K562 (cell line): ENCODE results near the gene CAMK1D. TPM values are rescaled to one million over a fixed set of nuclear protein-coding genes. Genes with fewer than 3 reads are reported as not detected.

Source experiments
- ATAC-seq: fragments of 200-7000 bp; cut with Tn5 transposase; 3 replicates; pipeline ENCODE4 v1.9.1; 2020; ENCODE audit warnings: moderate library complexity
- BruUV-seq: library from RNA; stranded (reverse); fragments of 400-500 nt; replicated peaks from 2 replicates; lab custom pipeline; 2021; lab: Mats Ljungman, UMichigan
- CTCF ChIA-PET: fragments of 300-600 bp; formaldehyde crosslinking; extraction: SDS; loops from one replicate; lab custom pipeline; 2021; ENCODE audit warnings: low intra/inter-chr PET ratio; lab: Yijun Ruan, JAX
- POLR2A ChIA-PET: fragments of 300-600, 350-650 bp; sonication (Branson Sonifier 250); formaldehyde crosslinking; extraction: SDS; loops from one replicate; lab custom pipeline; 2021; ENCODE audit warnings: antibody characterized with exemption, inconsistent platforms; lab: Yijun Ruan, JAX
- DNase-seq, 4 experiments: peaks; one replicate each; pipeline versions ENCODE4 v3.0.0 to v3.0.0-alpha.2; 2011 to 2018; ENCODE audit warnings: low spot score in 3 of 4, mixed read lengths in 3 of 4; ENCODE audit errors: extremely low read depth in 1 of 4
- FAIRE-seq: peaks from 2 replicates; lab custom pipeline; 2011; peaks lifted over from hg19 to GRCh38; lab: Jason Lieb, UNC
- H2AFZ ChIP-seq: 2 replicates; pipeline ENCODE4 v1.6.0; 2011; ENCODE audit warnings: low read depth, low read length, control low read depth, inconsistent platforms
- H3K27ac ChIP-seq: fragments of 200-600 bp; 3 replicates; pipeline ENCODE4 v1.8.0; 2011; ENCODE audit warnings: low read depth, mild to moderate bottlenecking, control low read depth, inconsistent platforms, low read length, moderate library complexity, mixed read lengths; ENCODE audit errors: extremely low read depth
- H3K27me3 ChIP-seq, 2 experiments: fragments of 300-600 bp in 1 of 2; 2 replicates in 1 of 2; 3 replicates in 1 of 2; pipeline versions ENCODE4 v1.6.0 to v1.8.0; 2011; ENCODE audit warnings: inconsistent platforms in 2 of 2, low read length in 2 of 2, mild to moderate bottlenecking in 1 of 2, mixed read lengths in 1 of 2, moderate library complexity in 1 of 2; ENCODE audit not compliant: control insufficient read depth in 2 of 2, insufficient read depth in 2 of 2
- H3K36me3 ChIP-seq: fragments of 300-600 bp; 3 replicates; pipeline ENCODE4 v1.8.0; 2011; ENCODE audit warnings: mild to moderate bottlenecking, low read length, inconsistent platforms; ENCODE audit not compliant: control insufficient read depth, insufficient read depth
- H3K4me1 ChIP-seq, 2 experiments: fragments of 200-600 bp in 1 of 2; replicated peaks in 1 of 2; 2 replicates in 1 of 2; 3 replicates in 1 of 2; pipeline versions ENCODE4 v1.5.1 to v1.8.0; 2011; ENCODE audit warnings: inconsistent platforms in 2 of 2, low read length in 2 of 2, mild to moderate bottlenecking in 1 of 2, mixed read lengths in 1 of 2, moderate library complexity in 1 of 2; ENCODE audit not compliant: control insufficient read depth in 2 of 2, insufficient read depth in 2 of 2
- H3K4me2 ChIP-seq: 2 replicates; pipeline ENCODE4 v1.6.1; 2011; ENCODE audit warnings: low read length, control low read depth, inconsistent platforms, mixed read lengths; ENCODE audit not compliant: insufficient read depth
- H3K4me3 ChIP-seq: fragments of 200-600 bp; sonication (generic), shearing (Covaris generic); 2 replicates; pipeline ENCODE4 v1.5.1; 2016; ENCODE audit warnings: control low read depth, inconsistent platforms
- H3K79me2 ChIP-seq: fragments of 200-600 bp; 3 replicates; pipeline ENCODE4 v1.8.0; 2011; ENCODE audit warnings: low read length, inconsistent platforms; ENCODE audit not compliant: control insufficient read depth, insufficient read depth
- H3K9ac ChIP-seq, 2 experiments: 2 replicates each; pipeline versions ENCODE4 v1.6.0 to v1.6.1; 2011; ENCODE audit warnings: low read depth in 2 of 2, low read length in 2 of 2, control low read depth in 1 of 2, inconsistent platforms in 1 of 2, mild to moderate bottlenecking in 1 of 2, mixed read lengths in 1 of 2; ENCODE audit not compliant: insufficient read depth in 1 of 2
- H3K9me1 ChIP-seq: one replicate; pipeline ENCODE4 v1.6.0; 2011; ENCODE audit warnings: inconsistent platforms, mild to moderate bottlenecking, low read length, moderate library complexity; ENCODE audit not compliant: control insufficient read depth, insufficient read depth
- H3K9me3 ChIP-seq: replicated peaks from 2 replicates; pipeline ENCODE4 v1.5.1; 2011; ENCODE audit warnings: low read depth, low read length, inconsistent platforms; ENCODE audit not compliant: control insufficient read depth, insufficient read depth
- H4K20me1 ChIP-seq: replicated peaks from 2 replicates; pipeline ENCODE4 v1.6.1; 2011; ENCODE audit warnings: low read length, inconsistent platforms, mixed read lengths; ENCODE audit not compliant: control insufficient read depth, insufficient read depth
- ARNT ChIP-seq, 2 experiments: fragments of 450-650 bp; IDR thresholded peaks; 2 replicates each; pipeline ENCODE4 v1.6.1; 2016; ENCODE audit warnings: mild to moderate bottlenecking in 1 of 2
- CCNT2 ChIP-seq: IDR thresholded peaks from 2 replicates; pipeline ENCODE4 v1.6.1; 2011; ENCODE audit warnings: borderline replicate concordance, low read depth, mild to moderate bottlenecking, moderate library complexity, mixed read lengths, low read length; ENCODE audit not compliant: insufficient read length; ENCODE audit errors: extremely low read depth
- CREBBP ChIP-seq: IDR thresholded peaks from one replicate; pipeline ENCODE4 v1.6.1; 2012; ENCODE audit warnings: low read depth, mild to moderate bottlenecking, control low read depth, inconsistent platforms, low read length
- GTF2E2 ChIP-seq: fragments of 200-800 bp; sonication (Bioruptor generic); IDR thresholded peaks from 2 replicates; pipeline ENCODE4 v1.6.1; 2016; ENCODE audit warnings: missing genetic modification characterization, missing compliant biosample characterization
- HDAC2 ChIP-seq: fragments of 450-650 bp; IDR thresholded peaks from 2 replicates; pipeline ENCODE4 v1.6.1; 2016; ENCODE audit warnings: mild to moderate bottlenecking
- KDM4B ChIP-seq, 2 experiments: fragments of 450-650 bp in 1 of 2; sonication (generic) in 1 of 2; IDR thresholded peaks; 2 replicates each; pipeline ENCODE4 v1.6.1; 2016 to 2017; ENCODE audit warnings: borderline replicate concordance in 2 of 2, antibody characterized with exemption in 1 of 2, low read depth in 1 of 2, mild to moderate bottlenecking in 1 of 2
- PML ChIP-seq: IDR thresholded peaks from 2 replicates; pipeline ENCODE4 v1.6.1; 2012; ENCODE audit warnings: low read length, inconsistent platforms
- PTRF ChIP-seq: fragments of 450-650 bp; IDR thresholded peaks from 2 replicates; pipeline ENCODE4 v1.6.1; 2016; ENCODE audit warnings: mild to moderate bottlenecking, missing genetic modification characterization, missing compliant biosample characterization
- RFX7 ChIP-seq: fragments of 250-450 bp; sonication (Bioruptor Pico); IDR thresholded peaks from 2 replicates; pipeline ENCODE4 v1.5.1; 2021; ENCODE audit warnings: mild to moderate bottlenecking
- SUPT5H ChIP-seq: fragments of 450-650 bp; IDR thresholded peaks from 2 replicates; pipeline ENCODE4 v1.6.1; 2016
- WGBS: fragments of 100-300 bp; shearing (Covaris generic); methylation state at CpG from one replicate; pipeline ENCODE4 v1.1.6; 2016; ENCODE audit warnings: low coverage, mixed read lengths; ENCODE audit not compliant: insufficient coverage; ENCODE audit errors: missing lambda C conversion rate; 5-methylcytosine and 5-hydroxymethylcytosine counted together
- in situ Hi-C: fragments of 300-500 bp; cut with MboI; formaldehyde crosslinking; loops from 4 replicates; pipeline ENCODE4 v1.15.0; 2018; ENCODE audit warnings: inconsistent platforms, mixed read lengths
- intact Hi-C: fragments of 100-400 bp; cut with micrococcal nuclease; formaldehyde crosslinking; loops from 2 replicates; pipeline ENCODE4 v1.14.2; 2022
- polyA plus RNA-seq, 8 experiments: library from polyadenylated mRNA; depleted of rRNA in 4 of 8; stranded (reverse) in 5 of 8; unstranded in 3 of 8; fragments of >200 nt; fragmentation: Nextera tagmentation in 2 of 8; fragmentation: Illumina TruSeq in 1 of 8; extraction: Ambion mirVana in 2 of 8; extraction: Trizol in 1 of 8; gene quantifications; 2 replicates each; pipeline versions ENCODE4 v1.2.1 to v1.2.3, GENCODE V29; 2011 to 2014; ENCODE audit warnings: inconsistent platforms in 1 of 8, missing spikeins in 1 of 8
- total RNA-seq, 7 experiments: library from RNA; depleted of rRNA in 6 of 7; stranded (reverse); fragments of >200 nt in 6 of 7; fragmentation: Illumina TruSeq in 2 of 7; extraction: Trizol in 2 of 7; gene quantifications; 2 replicates each; pipeline versions ENCODE4 v1.2.1 to v1.2.3, GENCODE V29; 2011 to 2021; ENCODE audit warnings: low replicate concordance in 1 of 7
- TF ChIP-seq, protein P1 (sequence below): fragments of 450-650 bp; IDR thresholded peaks from 2 replicates; pipeline ENCODE4 v1.6.1; 2016; ENCODE audit warnings: mild to moderate bottlenecking
- TF ChIP-seq, protein P2 (sequence below), 2 experiments: fragments of 450-650 bp in 1 of 2; IDR thresholded peaks; 2 replicates each; pipeline ENCODE4 v1.6.1; 2011 to 2017; ENCODE audit warnings: low read depth in 2 of 2, antibody characterized with exemption in 1 of 2, borderline replicate concordance in 1 of 2, low read length in 1 of 2, mild to moderate bottlenecking in 1 of 2, mixed read lengths in 1 of 2; ENCODE audit not compliant: control insufficient read depth in 1 of 2
- TF ChIP-seq, protein P3 (sequence below): fragments of 450-650 bp; formaldehyde crosslinking; IDR thresholded peaks from 2 replicates; pipeline ENCODE4 v1.4.0; 2020; ENCODE audit warnings: mild to moderate bottlenecking

CAMK1D gene
- total and polyA plus RNA-seq, 9 of the 15 experiments (the other 6 are each of a cell fraction or from before 2014, with no cell fraction given): 0.12 to 0.24 (median 0.20) TPM; not detected in 5

DNA sequence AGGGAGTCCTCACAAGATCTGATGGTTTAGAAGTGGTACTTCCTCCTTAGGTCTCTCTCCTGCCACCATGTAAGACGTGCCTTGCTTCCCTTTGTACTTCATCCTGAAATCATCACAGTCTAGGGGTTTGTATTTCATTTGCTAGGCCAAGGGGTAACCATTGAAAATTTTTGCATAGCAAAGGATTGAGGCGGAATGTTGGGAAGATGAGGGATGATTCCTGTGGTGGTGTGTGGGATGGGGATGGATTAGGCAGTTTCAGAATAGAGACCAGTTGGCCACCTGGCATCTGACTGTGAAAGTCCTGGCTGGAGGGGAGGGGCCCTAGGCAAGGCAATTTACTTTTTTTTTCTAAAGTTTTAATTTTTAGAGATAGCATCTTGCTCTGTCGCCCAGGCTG lies 222.9 kb downstream of the CAMK1D start:
- Histone ChIP-seq H3K4me3 (no peak overlapping the region), H3K27ac (no peak overlapping the region), H3K9me1 (no peaks in the 10 kb centered on the region), H2AFZ (no peak overlapping the region), H3K79me2 (no peaks in the 10 kb centered on the region), H3K27me3 (peaks cover 6 to 9% of the 10 kb centered on the region in 2 experiments; a peak in 2 of 5 replicates), H3K4me2 (no peak overlapping the region), H4K20me1 (no peaks in the 10 kb centered on the region), H3K4me1 (no peaks in the 10 kb centered on the region), H3K9me3 (no peaks in the 10 kb centered on the region), H3K9ac (no peak overlapping the region), H3K36me3 (no peaks in the 10 kb centered on the region)
- BruUV-seq: no TSS peak
- no peak for FAIRE-seq
- no peak for ATAC-seq
- 0% methylated on average over 3 of the region's 3 CpGs for WGBS
- intact Hi-C loops: no loop called here
- ChIA-PET POLR2A (no interaction called here), CTCF (no interaction called here)
- TF ChIP-seq RFX7 (no peak), PML (no peak), SUPT5H (no peak), KDM4B (IDR thresholded peaks at IDR 0.05; ENCODE audit: borderline replicate concordance in 2 of 2, low read depth in 1 of 2) (no peak), PTRF (no peak), ARNT (IDR thresholded peaks at IDR 0.05) (no peak), HDAC2 (no peak), CCNT2 (no peak), GTF2E2 (tag) (no peak), CREBBP (no peak)
- TF ChIP-seq, protein P1, sequence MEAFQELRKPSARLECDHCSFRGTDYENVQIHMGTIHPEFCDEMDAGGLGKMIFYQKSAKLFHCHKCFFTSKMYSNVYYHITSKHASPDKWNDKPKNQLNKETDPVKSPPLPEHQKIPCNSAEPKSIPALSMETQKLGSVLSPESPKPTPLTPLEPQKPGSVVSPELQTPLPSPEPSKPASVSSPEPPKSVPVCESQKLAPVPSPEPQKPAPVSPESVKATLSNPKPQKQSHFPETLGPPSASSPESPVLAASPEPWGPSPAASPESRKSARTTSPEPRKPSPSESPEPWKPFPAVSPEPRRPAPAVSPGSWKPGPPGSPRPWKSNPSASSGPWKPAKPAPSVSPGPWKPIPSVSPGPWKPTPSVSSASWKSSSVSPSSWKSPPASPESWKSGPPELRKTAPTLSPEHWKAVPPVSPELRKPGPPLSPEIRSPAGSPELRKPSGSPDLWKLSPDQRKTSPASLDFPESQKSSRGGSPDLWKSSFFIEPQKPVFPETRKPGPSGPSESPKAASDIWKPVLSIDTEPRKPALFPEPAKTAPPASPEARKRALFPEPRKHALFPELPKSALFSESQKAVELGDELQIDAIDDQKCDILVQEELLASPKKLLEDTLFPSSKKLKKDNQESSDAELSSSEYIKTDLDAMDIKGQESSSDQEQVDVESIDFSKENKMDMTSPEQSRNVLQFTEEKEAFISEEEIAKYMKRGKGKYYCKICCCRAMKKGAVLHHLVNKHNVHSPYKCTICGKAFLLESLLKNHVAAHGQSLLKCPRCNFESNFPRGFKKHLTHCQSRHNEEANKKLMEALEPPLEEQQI: no peak
- TF ChIP-seq, protein P2, sequence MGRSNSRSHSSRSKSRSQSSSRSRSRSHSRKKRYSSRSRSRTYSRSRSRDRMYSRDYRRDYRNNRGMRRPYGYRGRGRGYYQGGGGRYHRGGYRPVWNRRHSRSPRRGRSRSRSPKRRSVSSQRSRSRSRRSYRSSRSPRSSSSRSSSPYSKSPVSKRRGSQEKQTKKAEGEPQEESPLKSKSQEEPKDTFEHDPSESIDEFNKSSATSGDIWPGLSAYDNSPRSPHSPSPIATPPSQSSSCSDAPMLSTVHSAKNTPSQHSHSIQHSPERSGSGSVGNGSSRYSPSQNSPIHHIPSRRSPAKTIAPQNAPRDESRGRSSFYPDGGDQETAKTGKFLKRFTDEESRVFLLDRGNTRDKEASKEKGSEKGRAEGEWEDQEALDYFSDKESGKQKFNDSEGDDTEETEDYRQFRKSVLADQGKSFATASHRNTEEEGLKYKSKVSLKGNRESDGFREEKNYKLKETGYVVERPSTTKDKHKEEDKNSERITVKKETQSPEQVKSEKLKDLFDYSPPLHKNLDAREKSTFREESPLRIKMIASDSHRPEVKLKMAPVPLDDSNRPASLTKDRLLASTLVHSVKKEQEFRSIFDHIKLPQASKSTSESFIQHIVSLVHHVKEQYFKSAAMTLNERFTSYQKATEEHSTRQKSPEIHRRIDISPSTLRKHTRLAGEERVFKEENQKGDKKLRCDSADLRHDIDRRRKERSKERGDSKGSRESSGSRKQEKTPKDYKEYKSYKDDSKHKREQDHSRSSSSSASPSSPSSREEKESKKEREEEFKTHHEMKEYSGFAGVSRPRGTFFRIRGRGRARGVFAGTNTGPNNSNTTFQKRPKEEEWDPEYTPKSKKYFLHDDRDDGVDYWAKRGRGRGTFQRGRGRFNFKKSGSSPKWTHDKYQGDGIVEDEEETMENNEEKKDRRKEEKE (IDR thresholded peaks at IDR 0.05; ENCODE audit: borderline replicate concordance in 1 of 2, control insufficient read depth in 1 of 2, low read depth in 2 of 2, low read length in 1 of 2): no peak
- TF ChIP-seq, protein P3, sequence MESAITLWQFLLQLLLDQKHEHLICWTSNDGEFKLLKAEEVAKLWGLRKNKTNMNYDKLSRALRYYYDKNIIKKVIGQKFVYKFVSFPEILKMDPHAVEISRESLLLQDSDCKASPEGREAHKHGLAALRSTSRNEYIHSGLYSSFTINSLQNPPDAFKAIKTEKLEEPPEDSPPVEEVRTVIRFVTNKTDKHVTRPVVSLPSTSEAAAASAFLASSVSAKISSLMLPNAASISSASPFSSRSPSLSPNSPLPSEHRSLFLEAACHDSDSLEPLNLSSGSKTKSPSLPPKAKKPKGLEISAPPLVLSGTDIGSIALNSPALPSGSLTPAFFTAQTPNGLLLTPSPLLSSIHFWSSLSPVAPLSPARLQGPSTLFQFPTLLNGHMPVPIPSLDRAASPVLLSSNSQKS (CRISPR knock-in tag): no peak
- DNase-seq: no peak
- in situ Hi-C loops: no loop called here
